Dermis microvascular lymphatic vessel endothelial cell (primary cell): ENCODE measurements around the gene EPS8. TPM values are rescaled to one million over a fixed set of nuclear protein-coding genes. Genes with fewer than 3 reads are reported as not detected.

Source experiments
- DNase-seq, 2 donors: peaks; one replicate each; pipeline versions ENCODE4 v3.0.0 to v3.0.0-alpha.2; 2010; ENCODE audit warnings: low read depth in 2 of 2
- total RNA-seq: library from RNA; depleted of rRNA; stranded (reverse); fragments of >200 nt; gene quantifications from 2 replicates; pipeline ENCODE4 v1.2.1, GENCODE V29; 2014

EPS8 gene
- total RNA-seq, 1 donor from 2014 or later, result 12.1 TPM

DNA sequence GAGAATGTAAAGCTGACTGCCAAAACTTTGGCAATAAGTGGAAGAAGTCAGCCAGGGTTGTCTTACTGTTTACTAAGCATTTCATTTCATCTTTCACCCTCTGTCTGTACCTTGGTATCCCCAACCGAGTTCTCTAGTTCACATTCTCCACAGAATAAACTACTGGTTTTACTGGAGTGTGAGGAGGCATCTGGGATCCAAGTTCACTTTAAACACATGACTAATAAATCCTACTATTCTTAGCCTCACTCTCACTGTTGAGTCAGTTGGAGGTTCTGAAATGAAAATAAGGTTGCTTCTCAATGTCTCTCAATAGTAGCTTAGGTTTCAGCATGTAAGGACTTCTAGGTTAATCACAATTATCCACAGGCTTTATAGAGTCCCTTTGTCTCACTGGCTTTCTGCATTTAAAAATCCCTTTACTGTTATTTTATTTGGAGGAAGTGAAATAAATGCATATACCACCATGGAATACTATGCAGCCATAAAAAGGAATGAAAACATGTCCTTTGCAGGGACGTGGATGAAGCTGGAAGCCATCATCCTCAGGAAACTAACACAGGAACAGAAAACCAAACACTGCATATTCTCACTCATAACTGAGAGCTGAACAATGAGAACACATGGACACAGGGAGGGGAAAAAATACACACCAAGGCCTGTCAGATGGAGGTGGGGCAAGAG lies 95.8 kb downstream of the EPS8 start:
- DNase-seq, result no peak

GRCh38 chr12:15691388-15691787 lies 97.8 kb downstream of the EPS8 start:
- DNase-seq, result no peak

DNA sequence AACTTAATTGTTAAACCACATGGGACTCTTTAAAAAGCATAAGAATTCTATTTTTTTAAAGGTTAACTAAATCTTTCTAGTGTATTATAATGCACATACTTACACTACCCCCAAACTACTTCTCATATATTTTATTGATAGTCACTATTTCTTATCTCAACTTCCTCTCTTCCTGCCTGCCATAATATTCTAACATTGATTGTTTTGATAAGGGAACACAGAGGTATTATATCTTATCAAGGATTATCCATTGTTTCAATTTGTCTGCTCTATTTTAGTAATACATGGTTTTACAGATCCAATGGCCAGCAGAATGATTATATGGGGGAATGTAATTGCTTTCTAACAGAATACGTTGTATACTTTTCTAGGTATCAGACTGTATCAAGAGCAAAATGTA lies 98.9 kb downstream of the EPS8 start:
- DNase-seq, result peak in 1 of 2 donors; percentile 7

DNA sequence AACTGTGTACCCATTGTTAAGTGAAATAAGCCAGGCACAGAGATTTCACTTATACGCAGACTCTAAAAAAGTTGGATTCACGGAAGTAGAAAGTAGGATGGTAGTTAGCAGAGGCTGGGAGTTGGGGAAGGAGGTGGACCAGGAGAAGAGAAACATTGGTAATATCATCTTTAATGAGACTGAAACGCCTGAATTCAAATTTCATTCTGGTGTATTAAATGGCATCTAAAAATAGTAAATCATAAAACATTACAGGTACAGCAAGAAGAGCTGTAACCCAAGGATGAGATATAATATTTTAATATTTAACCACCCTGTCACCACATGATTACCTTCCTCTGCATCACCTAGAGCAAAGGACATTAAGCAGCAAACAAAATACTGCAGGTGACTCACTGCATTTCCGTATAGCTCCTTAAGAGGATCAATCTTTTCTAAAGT lies 99.4 kb downstream of the EPS8 start:
- DNase-seq, result peak in 1 of 2 donors; percentile 28

- DNase-seq, result no peak
Measured at GRCh38 chr12:15688838-15689625, 100.2 kb downstream of the EPS8 start.

- no peak for DNase-seq
Measured at GRCh38 chr12:15688202-15688736, 100.9 kb downstream of the EPS8 start.

- DNase-seq, result no peak
Measured at GRCh38 chr12:15687583-15687982, 101.6 kb downstream of the EPS8 start.

- no peak for DNase-seq
Measured at GRCh38 chr12:15684896-15685658, 104.1 kb downstream of the EPS8 start.

DNA sequence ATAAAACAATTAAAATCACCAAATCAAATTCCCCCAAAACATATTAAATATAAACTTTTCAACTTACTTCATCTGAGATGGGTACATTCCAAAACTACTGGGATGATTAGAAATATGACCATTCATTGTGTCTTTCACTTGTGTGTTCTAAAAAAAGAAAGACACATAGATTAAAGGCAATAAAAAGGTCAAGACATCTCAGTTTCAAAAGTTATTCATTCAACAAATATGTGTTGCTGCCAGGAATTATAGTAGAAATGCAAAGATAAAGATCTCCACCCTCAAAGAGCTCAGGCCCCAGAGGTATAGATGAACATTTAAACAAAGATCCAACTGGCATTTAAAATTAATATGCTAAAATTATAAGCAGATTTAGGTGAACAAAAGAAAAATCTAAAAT lies 106.4 kb downstream of the EPS8 start:
- DNase-seq, result no peak

- no peak for DNase-seq
Measured at GRCh38 chr12:15679151-15679550, 110.0 kb downstream of the EPS8 start.

DNA sequence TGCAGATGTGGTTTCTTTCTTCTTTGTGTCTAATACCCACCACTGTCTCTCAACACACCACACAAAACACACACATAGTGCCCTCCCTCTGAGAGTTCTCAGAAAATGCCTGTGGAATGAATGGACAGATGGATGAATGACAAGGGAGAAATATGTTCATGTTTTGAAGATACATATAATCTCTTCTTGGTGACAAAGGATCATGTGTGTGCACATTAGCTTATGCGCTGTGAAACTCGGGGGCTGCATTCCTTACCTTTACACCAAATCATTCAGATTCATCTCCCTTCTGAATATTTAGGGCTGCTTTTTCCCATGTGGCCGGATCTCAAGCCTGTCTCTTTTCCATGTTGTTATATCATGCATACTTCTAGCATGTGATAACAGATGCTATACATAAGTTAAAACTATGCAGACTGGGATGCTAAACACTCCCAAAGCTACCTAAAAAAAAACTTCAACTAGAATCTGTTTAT lies 111.4 kb downstream of the EPS8 start:
- no peak for DNase-seq

DNA sequence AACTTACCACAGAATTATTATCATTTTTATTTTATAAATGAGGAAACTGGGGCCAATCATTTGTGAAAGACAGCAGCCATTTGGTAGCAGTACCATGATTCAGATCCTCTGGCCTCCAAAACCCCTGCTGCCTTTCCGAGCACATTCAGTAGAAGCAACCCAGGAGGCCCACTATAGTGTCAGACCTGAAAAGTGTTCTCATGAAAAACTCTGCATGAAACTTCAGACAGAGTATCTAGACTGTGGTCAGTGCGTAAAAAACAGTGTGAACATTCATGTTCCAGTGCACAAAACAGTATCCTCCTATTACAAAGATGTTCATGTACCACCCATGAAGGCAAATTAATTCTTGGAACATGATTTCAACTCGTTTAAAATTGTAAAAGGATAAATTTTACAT lies 112.0 kb downstream of the EPS8 start:
- DNase-seq, result no peak

GRCh38 chr12:15672671-15673270 lies 116.4 kb downstream of the EPS8 start:
- DNase-seq, result no peak

GRCh38 chr12:15670756-15671155 lies 118.4 kb downstream of the EPS8 start:
- DNase-seq, result no peak

- DNase-seq, result no peak
Measured at GRCh38 chr12:15669256-15669948, 119.8 kb downstream of the EPS8 start.

GRCh38 chr12:15664491-15664890 lies 124.7 kb downstream of the EPS8 start:
- no peak for DNase-seq

DNA sequence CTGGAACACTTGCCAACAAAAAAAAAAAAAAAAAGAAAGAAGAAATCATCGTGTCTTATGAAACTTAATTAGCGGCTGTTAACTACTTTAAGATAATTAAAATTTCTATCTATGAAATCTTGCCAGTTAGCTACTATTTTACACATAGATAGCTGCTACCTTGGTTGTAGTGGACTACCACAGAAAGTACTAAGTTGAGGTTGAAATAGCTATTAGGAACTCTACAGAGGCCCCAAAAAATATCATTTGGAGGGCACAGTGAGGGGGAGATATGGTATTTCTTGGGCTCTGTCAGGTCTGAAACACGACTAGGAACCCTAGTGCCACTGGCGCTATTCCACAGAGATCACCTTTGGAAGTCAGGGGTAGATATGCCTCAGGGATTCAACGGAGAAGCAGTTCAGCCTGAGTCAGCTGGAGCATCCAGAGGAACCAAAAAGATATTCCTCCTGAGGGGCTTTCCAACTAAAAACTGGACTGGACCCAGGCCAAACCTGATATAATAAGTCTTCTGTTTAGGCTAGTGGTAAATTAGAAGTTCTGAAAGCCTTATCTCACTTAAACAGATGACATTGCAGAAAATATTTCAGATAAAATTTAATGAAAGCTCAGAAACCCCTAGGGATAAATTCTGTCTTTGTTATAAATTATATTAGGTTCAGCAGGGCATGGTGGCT lies 126.1 kb downstream of the EPS8 start:
- no peak for DNase-seq

DNA sequence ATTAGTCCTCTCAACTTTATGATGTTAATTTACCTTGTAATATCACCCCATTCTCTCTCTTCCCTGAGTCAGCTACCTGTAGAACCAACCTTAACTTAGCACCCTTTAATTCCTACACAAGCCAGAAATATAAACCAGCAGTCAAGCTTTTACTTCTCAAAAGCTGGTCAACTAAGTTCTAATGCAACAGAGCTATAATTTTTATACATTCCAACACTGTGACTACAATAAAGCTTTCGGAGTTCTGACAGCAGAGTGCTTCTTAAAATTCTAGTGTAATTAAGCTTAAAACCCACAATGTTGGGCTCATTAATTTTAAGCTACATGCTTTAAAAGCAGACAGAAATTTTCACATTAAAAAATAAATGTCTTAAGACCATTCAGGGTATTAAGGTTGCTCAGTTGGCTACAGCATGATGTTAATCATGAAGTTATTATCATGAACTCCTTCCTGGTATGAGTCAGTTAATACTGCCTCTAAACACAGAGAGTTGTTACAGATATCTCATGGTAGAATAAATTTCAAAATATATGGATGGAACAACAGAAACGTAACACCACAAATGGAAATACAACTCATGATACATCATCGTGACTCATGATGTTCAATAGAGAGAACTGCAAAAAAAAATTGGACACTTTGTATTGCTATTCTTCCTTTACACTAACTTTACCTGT lies 126.7 kb downstream of the EPS8 start:
- peak in 1 of 2 donors; percentile 64 for DNase-seq

- no peak for DNase-seq
Measured at GRCh38 chr12:15651371-15651770, 137.8 kb downstream of the EPS8 start.
